GM12878 (cell line): Measurements from ENCODE around the gene CCDC127. TPM values are rescaled to one million over a fixed set of nuclear protein-coding genes. Genes with fewer than 3 reads are reported as not detected.

ENCODE experiments used
- ATAC-seq: fragments of 200-7000 bp; cut with Tn5 transposase; 3 replicates; pipeline ENCODE4 v1.9.1; 2020; ENCODE audit warnings: mild to moderate bottlenecking, moderate library complexity
- BruUV-seq: library from RNA; stranded (reverse); fragments of 400-500 nt; replicated peaks from 2 replicates; lab custom pipeline; 2021; lab: Mats Ljungman, UMichigan
- CTCF ChIA-PET: fragments of 300-600 bp; sonication (Branson Sonifier 250); formaldehyde crosslinking; extraction: SDS; loops from one replicate; lab custom pipeline; 2021; ENCODE audit warnings: inconsistent platforms; lab: Yijun Ruan, JAX
- POLR2A ChIA-PET: fragments of 350-600 bp; formaldehyde crosslinking; extraction: SDS; loops from one replicate; lab custom pipeline; 2021; ENCODE audit warnings: inconsistent platforms; lab: Charles Lee
- RAD21 ChIA-PET: fragments of 300-600 bp; sonication (Branson Sonifier 250); formaldehyde crosslinking; loops from one replicate; lab custom pipeline; 2023; ENCODE audit warnings: antibody characterized with exemption; ENCODE audit not compliant: unreplicated experiment; lab: Charles Lee
- SMC1A ChIA-PET: fragments of 300-600 bp; sonication (Branson Sonifier 250); formaldehyde crosslinking; loops from one replicate; lab custom pipeline; 2023; ENCODE audit not compliant: unreplicated experiment, uncharacterized antibody; lab: Charles Lee
- DNase-seq: peaks from one replicate; pipeline ENCODE4 v3.0.0-alpha.2; 2011; ENCODE audit warnings: low read depth, low spot score
- FAIRE-seq: peaks from 3 replicates; lab custom pipeline; 2011; peaks lifted over from hg19 to GRCh38; lab: Jason Lieb, UNC
- H2AFZ ChIP-seq: 2 replicates; pipeline ENCODE4 v1.6.0; 2011; ENCODE audit warnings: low read depth, low read length, control low read depth; ENCODE audit not compliant: control insufficient read depth
- H3K27ac ChIP-seq: 2 replicates; pipeline ENCODE4 v1.5.1; 2011; ENCODE audit warnings: control low read depth; ENCODE audit not compliant: control insufficient read depth, insufficient read depth
- H3K27me3 ChIP-seq, 2 experiments: replicated peaks in 1 of 2; 2 replicates each; pipeline versions ENCODE4 v1.6.0 to v1.6.1; 2011; ENCODE audit warnings: low read length in 1 of 2; ENCODE audit not compliant: control insufficient read depth in 2 of 2, insufficient read depth in 2 of 2
- H3K36me3 ChIP-seq, 2 experiments: 2 replicates each; pipeline ENCODE4 v1.5.1; 2011; ENCODE audit warnings: low read length in 1 of 2; ENCODE audit not compliant: control insufficient read depth in 2 of 2, insufficient read depth in 2 of 2
- H3K4me1 ChIP-seq: 2 replicates; pipeline ENCODE4 v1.6.1; 2011; ENCODE audit warnings: mild to moderate bottlenecking, low read length, moderate library complexity, mixed read lengths; ENCODE audit not compliant: control insufficient read depth, insufficient read depth
- H3K4me2 ChIP-seq: 2 replicates; pipeline ENCODE4 v1.6.0; 2011; ENCODE audit warnings: control low read depth; ENCODE audit not compliant: control insufficient read depth, insufficient read depth
- H3K4me3 ChIP-seq: fragments of 200-600 bp; sonication (generic); 2 replicates; pipeline ENCODE4 v1.5.1; 2016
- H3K79me2 ChIP-seq: 2 replicates; pipeline ENCODE4 v1.6.0; 2011; ENCODE audit warnings: low read length; ENCODE audit not compliant: control insufficient read depth, insufficient read depth
- H3K9ac ChIP-seq: 2 replicates; pipeline ENCODE4 v1.8.0; 2011; ENCODE audit warnings: low read length, control low read depth, mixed read lengths; ENCODE audit not compliant: control insufficient read depth, insufficient read depth
- H3K9me3 ChIP-seq: replicated peaks from 3 replicates; pipeline ENCODE4 v1.5.1; 2011; ENCODE audit warnings: mild to moderate bottlenecking, low read length; ENCODE audit not compliant: control insufficient read depth, insufficient read depth
- H4K20me1 ChIP-seq: 2 replicates; pipeline ENCODE4 v1.6.0; 2011; ENCODE audit not compliant: control insufficient read depth, insufficient read depth
- CBX3 ChIP-seq: fragments of 200-600 bp; sonication (generic); IDR thresholded peaks from 2 replicates; pipeline ENCODE4 v1.6.1; 2016; ENCODE audit warnings: low read depth, borderline replicate concordance
- IRF4 ChIP-seq: IDR thresholded peaks from 2 replicates; pipeline ENCODE4 v1.6.1; 2011; ENCODE audit warnings: low read depth, low read length
- NR2C2 ChIP-seq: IDR thresholded peaks from 2 replicates; pipeline ENCODE4 v1.6.1; 2011; ENCODE audit warnings: borderline replicate concordance, low read depth; ENCODE audit not compliant: control insufficient read depth, insufficient read length
- RAD21 ChIP-seq: IDR thresholded peaks from 2 replicates; pipeline ENCODE4 v1.6.1; 2011; ENCODE audit warnings: mild to moderate bottlenecking, low read depth, low read length, moderate library complexity; ENCODE audit not compliant: insufficient read depth
- RBBP5 ChIP-seq: fragments of 200-600 bp; sonication (generic); conservative IDR thresholded peaks from 2 replicates; pipeline ENCODE4 v1.6.1; 2016
- ZNF24 ChIP-seq: fragments of 450-650 bp; IDR thresholded peaks from 2 replicates; pipeline ENCODE4 v1.6.1; 2017; ENCODE audit warnings: antibody characterized with exemption, mild to moderate bottlenecking
- ZNF274 ChIP-seq: IDR thresholded peaks from one replicate; pipeline ENCODE4 v1.8.0; 2011; ENCODE audit not compliant: insufficient read length, insufficient read depth
- ZNF622 ChIP-seq: fragments of 450-650 bp; IDR thresholded peaks from 2 replicates; pipeline ENCODE4 v1.6.1; 2017; ENCODE audit warnings: mild to moderate bottlenecking, inconsistent platforms
- WGBS: methylation state at CpG from one replicate; pipeline ENCODE4 v1.1.6; 2016; ENCODE audit warnings: low lambda C conversion rate; ENCODE audit not compliant: insufficient replicate concordance, insufficient coverage; ENCODE audit errors: missing lambda C conversion rate; 5-methylcytosine and 5-hydroxymethylcytosine counted together
- in situ Hi-C: fragments of 300-500 bp; cut with MboI; formaldehyde crosslinking; loops from 9 replicates; pipeline ENCODE4 v1.14.3; 2018; ENCODE audit warnings: mixed read lengths
- intact Hi-C: fragments of 100-400 bp; cut with micrococcal nuclease; formaldehyde crosslinking; loops from one replicate; pipeline ENCODE4 v1.14.2; 2022; ENCODE audit not compliant: unreplicated experiment
- polyA plus RNA-seq, 11 experiments: library from polyadenylated mRNA; depleted of rRNA in 4 of 11; unstranded in 6 of 11; stranded (reverse) in 5 of 11; fragments of >200 nt; fragmentation: Nextera tagmentation in 4 of 11; fragmentation: Illumina TruSeq in 1 of 11; extraction: Ambion mirVana in 4 of 11; extraction: Trizol in 1 of 11; gene quantifications; 1 replicate in 1 of 11; 2 replicates in 10 of 11; pipeline versions ENCODE4 v1.2.1 to v1.2.3, GENCODE V29; 2011 to 2016; ENCODE audit warnings: inconsistent platforms in 2 of 11, missing spikeins in 2 of 11, low read depth in 1 of 11
- total RNA-seq, 4 experiments: library from RNA; depleted of rRNA in 3 of 4; stranded (reverse); fragments of >200 nt in 3 of 4; fragmentation: Illumina TruSeq in 1 of 4; extraction: Trizol in 1 of 4; gene quantifications; 2 replicates each; pipeline versions ENCODE4 v1.2.1 to v1.2.3, GENCODE V29; 2013 to 2021
- TF ChIP-seq, protein P1 (sequence below): fragments of 450-650 bp; IDR thresholded peaks from 2 replicates; pipeline ENCODE4 v1.6.1; 2016; ENCODE audit warnings: mild to moderate bottlenecking, moderate library complexity, borderline replicate concordance
- TF ChIP-seq, protein P2 (sequence below): fragments of 150-350 bp; IDR thresholded peaks from 2 replicates; pipeline ENCODE4 v1.6.1; 2014; ENCODE audit warnings: mild to moderate bottlenecking, low read depth, low read length

The CCDC127 gene
- total and polyA plus RNA-seq, 10 of the 15 experiments (the other 5 are each of a cell fraction or from before 2014, with no cell fraction given), result 1.9 to 6.9 (median 2.9) TPM

DNA sequence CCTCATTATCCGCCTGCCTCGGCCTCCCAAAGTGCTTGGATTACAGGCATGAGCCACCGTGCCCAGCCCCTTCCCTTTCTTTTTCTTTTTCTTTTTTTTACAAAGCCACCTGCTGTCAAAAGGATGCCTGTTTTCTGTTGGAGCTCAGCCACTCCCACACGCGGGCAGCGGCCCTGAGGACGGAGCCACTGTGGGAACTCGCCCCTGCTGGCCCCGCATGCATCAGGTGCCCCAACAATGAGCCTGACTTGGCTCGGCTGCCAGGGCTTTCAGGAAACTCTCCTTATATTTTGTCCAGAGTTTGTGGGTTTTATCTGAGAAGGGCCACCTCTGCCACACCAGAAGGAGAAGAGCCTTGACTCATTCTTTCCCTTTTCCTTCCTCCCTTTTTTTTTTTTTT, 63.7 kb downstream of the CCDC127 start:
- WGBS, result 54% methylated on average over 10 of the region's 10 CpGs
- ATAC-seq, result no peak
- TF ChIP-seq NR2C2, result no peak
- TF ChIP-seq RAD21, result no peak
- no peak for TF ChIP-seq ZNF274
- POLR2A ChIA-PET, result no interaction called here
- RAD21 ChIA-PET, result interaction anchor here (0.7 kb wide), 1 partner anchor 33 kb away, joined by 3 read pairs; no protein-coding TSS in a partner anchor
- Histone ChIP-seq H3K9ac (no peak overlapping the region), H2AFZ (no peak overlapping the region), H3K27ac (no peak overlapping the region), H3K4me3 (no peak overlapping the region), H3K27me3 (no peaks in the 10 kb centered on the region), H4K20me1 (no peaks in the 10 kb centered on the region), H3K4me1 (no peaks in the 10 kb centered on the region), H3K9me3 (no peaks in the 10 kb centered on the region), H3K4me2 (no peak overlapping the region), H3K36me3 (no peaks in the 10 kb centered on the region), H3K79me2 (no peaks in the 10 kb centered on the region)
- in situ Hi-C loops (no loop called here), intact Hi-C loops (no loop called here)
- CTCF ChIA-PET, result no interaction called here
- DNase-seq, result no peak
- SMC1A ChIA-PET, result no interaction called here
- no peak for FAIRE-seq
- BruUV-seq, result no TSS peak

DNA sequence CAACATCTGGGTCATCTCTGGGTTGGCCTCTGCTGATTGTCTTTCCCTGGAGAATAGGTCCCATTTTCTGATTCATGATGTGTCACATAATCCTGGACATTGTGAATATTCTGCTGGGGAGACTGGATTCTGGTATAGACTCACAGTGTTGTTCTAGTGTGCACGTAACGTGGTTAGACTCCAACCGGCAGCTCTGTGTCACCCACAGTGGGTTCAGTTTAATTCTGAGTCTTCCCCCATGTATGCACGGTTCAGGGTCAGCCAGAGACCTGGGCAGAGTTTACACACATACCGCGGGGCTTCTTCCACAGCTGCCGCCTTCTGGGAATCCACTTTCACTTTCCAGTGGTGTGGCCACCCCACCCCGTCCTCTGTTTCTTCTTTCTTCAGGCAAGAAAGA, 64.7 kb downstream of the CCDC127 start:
- CTCF ChIA-PET, result interaction anchor here (0.6 kb wide), 1 partner anchor 251 kb away, joined by 3 read pairs; no protein-coding TSS in a partner anchor
- SMC1A ChIA-PET, result no interaction called here
- no peaks in the 10 kb centered on the region for H3K4me1 ChIP-seq
- in situ Hi-C loops (no loop called here), intact Hi-C loops (no loop called here)
- RAD21 ChIA-PET, result no interaction called here
- H3K27me3 ChIP-seq, result no peaks in the 10 kb centered on the region
- no peak overlapping the region for H3K27ac ChIP-seq
- H4K20me1 ChIP-seq, result no peaks in the 10 kb centered on the region
- TF ChIP-seq IRF4 (no peak), ZNF622 (no peak), ZNF24 (no peak), CBX3 (no peak), RBBP5 (no peak)
- TF ChIP-seq, protein P1, sequence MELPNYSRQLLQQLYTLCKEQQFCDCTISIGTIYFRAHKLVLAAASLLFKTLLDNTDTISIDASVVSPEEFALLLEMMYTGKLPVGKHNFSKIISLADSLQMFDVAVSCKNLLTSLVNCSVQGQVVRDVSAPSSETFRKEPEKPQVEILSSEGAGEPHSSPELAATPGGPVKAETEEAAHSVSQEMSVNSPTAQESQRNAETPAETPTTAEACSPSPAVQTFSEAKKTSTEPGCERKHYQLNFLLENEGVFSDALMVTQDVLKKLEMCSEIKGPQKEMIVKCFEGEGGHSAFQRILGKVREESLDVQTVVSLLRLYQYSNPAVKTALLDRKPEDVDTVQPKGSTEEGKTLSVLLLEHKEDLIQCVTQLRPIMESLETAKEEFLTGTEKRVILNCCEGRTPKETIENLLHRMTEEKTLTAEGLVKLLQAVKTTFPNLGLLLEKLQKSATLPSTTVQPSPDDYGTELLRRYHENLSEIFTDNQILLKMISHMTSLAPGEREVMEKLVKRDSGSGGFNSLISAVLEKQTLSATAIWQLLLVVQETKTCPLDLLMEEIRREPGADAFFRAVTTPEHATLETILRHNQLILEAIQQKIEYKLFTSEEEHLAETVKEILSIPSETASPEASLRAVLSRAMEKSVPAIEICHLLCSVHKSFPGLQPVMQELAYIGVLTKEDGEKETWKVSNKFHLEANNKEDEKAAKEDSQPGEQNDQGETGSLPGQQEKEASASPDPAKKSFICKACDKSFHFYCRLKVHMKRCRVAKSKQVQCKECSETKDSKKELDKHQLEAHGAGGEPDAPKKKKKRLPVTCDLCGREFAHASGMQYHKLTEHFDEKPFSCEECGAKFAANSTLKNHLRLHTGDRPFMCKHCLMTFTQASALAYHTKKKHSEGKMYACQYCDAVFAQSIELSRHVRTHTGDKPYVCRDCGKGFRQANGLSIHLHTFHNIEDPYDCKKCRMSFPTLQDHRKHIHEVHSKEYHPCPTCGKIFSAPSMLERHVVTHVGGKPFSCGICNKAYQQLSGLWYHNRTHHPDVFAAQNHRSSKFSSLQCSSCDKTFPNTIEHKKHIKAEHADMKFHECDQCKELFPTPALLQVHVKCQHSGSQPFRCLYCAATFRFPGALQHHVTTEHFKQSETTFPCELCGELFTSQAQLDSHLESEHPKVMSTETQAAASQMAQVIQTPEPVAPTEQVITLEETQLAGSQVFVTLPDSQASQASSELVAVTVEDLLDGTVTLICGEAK, result no peak
- TF ChIP-seq, protein P2, sequence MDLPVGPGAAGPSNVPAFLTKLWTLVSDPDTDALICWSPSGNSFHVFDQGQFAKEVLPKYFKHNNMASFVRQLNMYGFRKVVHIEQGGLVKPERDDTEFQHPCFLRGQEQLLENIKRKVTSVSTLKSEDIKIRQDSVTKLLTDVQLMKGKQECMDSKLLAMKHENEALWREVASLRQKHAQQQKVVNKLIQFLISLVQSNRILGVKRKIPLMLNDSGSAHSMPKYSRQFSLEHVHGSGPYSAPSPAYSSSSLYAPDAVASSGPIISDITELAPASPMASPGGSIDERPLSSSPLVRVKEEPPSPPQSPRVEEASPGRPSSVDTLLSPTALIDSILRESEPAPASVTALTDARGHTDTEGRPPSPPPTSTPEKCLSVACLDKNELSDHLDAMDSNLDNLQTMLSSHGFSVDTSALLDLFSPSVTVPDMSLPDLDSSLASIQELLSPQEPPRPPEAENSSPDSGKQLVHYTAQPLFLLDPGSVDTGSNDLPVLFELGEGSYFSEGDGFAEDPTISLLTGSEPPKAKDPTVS, result no peak
- FAIRE-seq (no peak), ATAC-seq (no peak), DNase-seq (no peak)
- H3K79me2 ChIP-seq, result no peaks in the 10 kb centered on the region
- WGBS, result 37% methylated on average over 8 of the region's 8 CpGs
- BruUV-seq, result no TSS peak
- H3K4me3 ChIP-seq, result no peak overlapping the region
- H3K9ac ChIP-seq, result no peak overlapping the region
- no peak overlapping the region for H2AFZ ChIP-seq
- no peaks in the 10 kb centered on the region for H3K9me3 ChIP-seq
- no peaks in the 10 kb centered on the region for H3K36me3 ChIP-seq
- no peak overlapping the region for H3K4me2 ChIP-seq
- POLR2A ChIA-PET, result no interaction called here
